ENCODE measurements around the gene AP1M1. TPM values are rescaled to one million over a fixed set of nuclear protein-coding genes. Genes with fewer than 3 reads are reported as not detected.

Gene AP1M1
- total RNA-seq, 1 donor from 2014 or later = 39.1 TPM

- no peak for ATAC-seq
- intact Hi-C loops (cut with micrococcal nuclease) = no loop called here
- DNase-seq = no peak
Observed at GRCh38 chr19:16226184-16226591, 28.5 kb downstream of the AP1M1 start.

GRCh38 chr19:16226878-16227836 lies 29.4 kb downstream of the AP1M1 start:
- intact Hi-C loops (cut with micrococcal nuclease) = no loop called here
- DNase-seq (no peak), ATAC-seq (no peak)

GRCh38 chr19:16227837-16228636 lies 30.3 kb downstream of the AP1M1 start:
- intact Hi-C loops (cut with micrococcal nuclease) = no loop called here
- DNase-seq = no peak
- no peak for ATAC-seq

GRCh38 chr19:16228637-16229321 lies 31.1 kb downstream of the AP1M1 start:
- intact Hi-C loops (cut with micrococcal nuclease) = no loop called here
- ATAC-seq (no peak), DNase-seq (no peak)

- intact Hi-C loops (cut with micrococcal nuclease) = no loop called here
- DNase-seq (no peak), ATAC-seq (no peak)
Observed at GRCh38 chr19:16229322-16229641, 31.6 kb downstream of the AP1M1 start.

- ATAC-seq (no peak), DNase-seq (no peak)
- intact Hi-C loops (cut with micrococcal nuclease) = no loop called here
Observed at GRCh38 chr19:16232127-16232526, 34.4 kb downstream of the AP1M1 start.

GRCh38 chr19:16232568-16232967 lies 34.9 kb downstream of the AP1M1 start:
- DNase-seq = no peak
- intact Hi-C loops (cut with micrococcal nuclease) = no loop called here
- no peak for ATAC-seq

GRCh38 chr19:16233081-16233776 lies 35.5 kb downstream of the AP1M1 start:
- DNase-seq = no peak
- intact Hi-C loops (cut with micrococcal nuclease) = no loop called here
- ATAC-seq = no peak

- ATAC-seq = no peak
- intact Hi-C loops (cut with micrococcal nuclease) = no loop called here
Observed at GRCh38 chr19:16233836-16234551, 36.3 kb downstream of the AP1M1 start.

GRCh38 chr19:16234552-16235445 lies 37.1 kb downstream of the AP1M1 start:
- intact Hi-C loops (cut with micrococcal nuclease) = no loop called here
- no peak for DNase-seq
- no peak for ATAC-seq

More at GRCh38 chr19:16233836-16234551, 36.3 kb downstream of the AP1M1 start:
- DNase-seq = no peak

GRCh38 chr19:16235811-16236652 lies 38.3 kb downstream of the AP1M1 start:
- ATAC-seq (peak; percentile 10), DNase-seq (no peak)
- intact Hi-C loops (cut with micrococcal nuclease) = no loop called here

- DNase-seq (no peak), ATAC-seq (no peak)
- intact Hi-C loops (cut with micrococcal nuclease) = no loop called here
Observed at GRCh38 chr19:16244091-16244490, 46.4 kb downstream of the AP1M1 start.

GRCh38 chr19:16247353-16248182 lies 49.9 kb downstream of the AP1M1 start:
- DNase-seq (peak; percentile 93), ATAC-seq (peak; percentile 98)
- intact Hi-C loops (cut with micrococcal nuclease) = loop anchor here (2.0 kb wide), 1 partner anchor 137 kb away; no protein-coding TSS in a partner anchor

GRCh38 chr19:16248380-16249023 lies 50.8 kb downstream of the AP1M1 start:
- intact Hi-C loops (cut with micrococcal nuclease) = no loop called here
- ATAC-seq = no peak
- DNase-seq = peak; percentile 23

- ATAC-seq (no peak), DNase-seq (peak; percentile 16)
- intact Hi-C loops (cut with micrococcal nuclease) = no loop called here
Observed at GRCh38 chr19:16249826-16250404, 52.2 kb downstream of the AP1M1 start.
